B cell (primary cell): ENCODE results near the gene FAM118A.

Experiments
- EZH2 ChIP-seq: IDR thresholded peaks from 2 replicates; pipeline ENCODE4 v1.6.1; 2012; ENCODE audit warnings: borderline replicate concordance, low read depth, mild to moderate bottlenecking, moderate library complexity, low read length; ENCODE audit not compliant: insufficient read depth, poor library complexity, severe bottlenecking
- TF ChIP-seq, protein P1 (sequence below): fragments of 200-600 bp; IDR thresholded peaks from one replicate; pipeline ENCODE4 v1.8.0; 2022; ENCODE audit warnings: antibody characterized with exemption, mild to moderate bottlenecking

DNA sequence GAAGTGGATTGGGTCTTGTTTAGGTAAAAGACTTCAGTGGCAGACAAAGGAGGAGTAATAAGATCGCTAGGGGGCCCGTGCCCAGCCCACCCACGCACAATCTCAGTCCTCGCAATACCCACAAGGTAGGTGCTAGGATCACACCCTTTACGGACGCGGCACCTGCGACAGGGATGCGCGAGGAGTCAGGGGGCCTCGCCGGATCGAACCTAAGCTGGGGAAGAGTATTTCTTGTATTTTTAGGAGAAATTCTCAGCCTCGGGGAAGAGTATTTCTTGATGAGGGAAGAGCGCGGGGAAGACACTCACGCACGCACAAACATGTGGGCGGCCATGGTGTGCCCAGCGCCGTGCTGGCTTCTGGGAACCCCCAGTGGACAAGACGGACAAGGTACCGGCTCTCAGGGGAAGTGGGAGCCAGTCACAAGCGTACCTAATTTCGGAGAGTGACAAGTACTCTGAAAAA lies 745 bp upstream of the FAM118A start:
- TF ChIP-seq, protein P1, sequence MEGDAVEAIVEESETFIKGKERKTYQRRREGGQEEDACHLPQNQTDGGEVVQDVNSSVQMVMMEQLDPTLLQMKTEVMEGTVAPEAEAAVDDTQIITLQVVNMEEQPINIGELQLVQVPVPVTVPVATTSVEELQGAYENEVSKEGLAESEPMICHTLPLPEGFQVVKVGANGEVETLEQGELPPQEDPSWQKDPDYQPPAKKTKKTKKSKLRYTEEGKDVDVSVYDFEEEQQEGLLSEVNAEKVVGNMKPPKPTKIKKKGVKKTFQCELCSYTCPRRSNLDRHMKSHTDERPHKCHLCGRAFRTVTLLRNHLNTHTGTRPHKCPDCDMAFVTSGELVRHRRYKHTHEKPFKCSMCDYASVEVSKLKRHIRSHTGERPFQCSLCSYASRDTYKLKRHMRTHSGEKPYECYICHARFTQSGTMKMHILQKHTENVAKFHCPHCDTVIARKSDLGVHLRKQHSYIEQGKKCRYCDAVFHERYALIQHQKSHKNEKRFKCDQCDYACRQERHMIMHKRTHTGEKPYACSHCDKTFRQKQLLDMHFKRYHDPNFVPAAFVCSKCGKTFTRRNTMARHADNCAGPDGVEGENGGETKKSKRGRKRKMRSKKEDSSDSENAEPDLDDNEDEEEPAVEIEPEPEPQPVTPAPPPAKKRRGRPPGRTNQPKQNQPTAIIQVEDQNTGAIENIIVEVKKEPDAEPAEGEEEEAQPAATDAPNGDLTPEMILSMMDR = no peak
- TF ChIP-seq EZH2 = no peak
